Measurements from ENCODE around the gene DUSP2. TPM values are rescaled to one million over a fixed set of nuclear protein-coding genes. Genes with fewer than 3 reads are reported as not detected.

DUSP2 gene
- total and polyA plus RNA-seq, 10 of the 15 experiments (the other 5 are each of a cell fraction or from before 2014, with no cell fraction given), result 9.7 to 212 (median 57.2) TPM

- no peak for TF ChIP-seq BCL3 (IDR thresholded peaks at IDR 0.05; ENCODE audit: borderline replicate concordance, insufficient read depth, low read depth, low read length, poor library complexity, severe bottlenecking)
- TF ChIP-seq HDAC6 (IDR thresholded peaks at IDR 0.05; ENCODE audit: unreplicated experiment), result peak; percentile 35
- TF ChIP-seq TCF12 (IDR thresholded peaks at IDR 0.05; ENCODE audit: low read depth, low read length), result no peak
- TF ChIP-seq MEF2B (IDR thresholded peaks at IDR 0.05; ENCODE audit: partially characterized antibody, poor library complexity, severe bottlenecking), result peak; percentile 65
- TF ChIP-seq RUNX3 (IDR thresholded peaks at IDR 0.05; ENCODE audit: low read length), result no peak
- no peak for TF ChIP-seq FOS (IDR thresholded peaks at IDR 0.05; ENCODE audit: borderline replicate concordance, extremely low read depth, insufficient read length)
- TF ChIP-seq BACH1 (IDR thresholded peaks at IDR 0.05; ENCODE audit: borderline replicate concordance), result peak; percentile 63
- TF ChIP-seq SUZ12 (IDR thresholded peaks at IDR 0.05; ENCODE audit: unreplicated experiment), result peak; percentile 46
- TF ChIP-seq ZNF622 (IDR thresholded peaks at IDR 0.05), result no peak
- TF ChIP-seq SMAD1 (IDR thresholded peaks at IDR 0.05; ENCODE audit: low read depth, partially characterized antibody), result no peak
- no peak for TF ChIP-seq E4F1 (IDR thresholded peaks at IDR 0.05; ENCODE audit: borderline replicate concordance, partially characterized antibody)
- no peak for TF ChIP-seq TARDBP (IDR thresholded peaks at IDR 0.05; ENCODE audit: borderline replicate concordance)
- no peak for TF ChIP-seq ZBTB11 (CRISPR knock-in tag; IDR thresholded peaks at IDR 0.05)
- no peak for TF ChIP-seq HDAC2 (IDR thresholded peaks at IDR 0.05)
- TF ChIP-seq ZNF24 (IDR thresholded peaks at IDR 0.05), result no peak
- TF ChIP-seq ZBTB4 (CRISPR knock-in tag; IDR thresholded peaks at IDR 0.05), result peak; percentile 30; the same call in 1 of the 2 replicates
- TF ChIP-seq POU2F2 (IDR thresholded peaks at IDR 0.05; ENCODE audit: borderline replicate concordance, low read depth, low read length), result peak; percentile 83; the same call in 2 of the 3 replicates
- peak; percentile 43; the same call in 1 of the 2 replicates for TF ChIP-seq LARP7 (IDR thresholded peaks at IDR 0.05)
These were observed 6.8 kb downstream of the DUSP2 start, which contains the start of gene ASTL (continued) for GRCh38 chr2:96138179-96139145.

Data from GM12878 (cell line).